Measurements from ENCODE around the gene ASB13.

- TF ChIP-seq, protein P1, sequence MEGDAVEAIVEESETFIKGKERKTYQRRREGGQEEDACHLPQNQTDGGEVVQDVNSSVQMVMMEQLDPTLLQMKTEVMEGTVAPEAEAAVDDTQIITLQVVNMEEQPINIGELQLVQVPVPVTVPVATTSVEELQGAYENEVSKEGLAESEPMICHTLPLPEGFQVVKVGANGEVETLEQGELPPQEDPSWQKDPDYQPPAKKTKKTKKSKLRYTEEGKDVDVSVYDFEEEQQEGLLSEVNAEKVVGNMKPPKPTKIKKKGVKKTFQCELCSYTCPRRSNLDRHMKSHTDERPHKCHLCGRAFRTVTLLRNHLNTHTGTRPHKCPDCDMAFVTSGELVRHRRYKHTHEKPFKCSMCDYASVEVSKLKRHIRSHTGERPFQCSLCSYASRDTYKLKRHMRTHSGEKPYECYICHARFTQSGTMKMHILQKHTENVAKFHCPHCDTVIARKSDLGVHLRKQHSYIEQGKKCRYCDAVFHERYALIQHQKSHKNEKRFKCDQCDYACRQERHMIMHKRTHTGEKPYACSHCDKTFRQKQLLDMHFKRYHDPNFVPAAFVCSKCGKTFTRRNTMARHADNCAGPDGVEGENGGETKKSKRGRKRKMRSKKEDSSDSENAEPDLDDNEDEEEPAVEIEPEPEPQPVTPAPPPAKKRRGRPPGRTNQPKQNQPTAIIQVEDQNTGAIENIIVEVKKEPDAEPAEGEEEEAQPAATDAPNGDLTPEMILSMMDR (IDR thresholded peaks at IDR 0.05 in 2 of 3, conservative IDR thresholded peaks at IDR 0.05 in 1 of 3; ENCODE audit: borderline replicate concordance in 1 of 3, insufficient read depth in 1 of 3, low read depth in 2 of 3, low read length in 2 of 3), result peak; percentile 89 to 94 (median 91)
- no peak for TF ChIP-seq CBX3 (IDR thresholded peaks at IDR 0.05; ENCODE audit: low read depth)
- no peak for TF ChIP-seq SRF (IDR thresholded peaks at IDR 0.05; ENCODE audit: low read depth)
- no peak for TF ChIP-seq ATF3 (IDR thresholded peaks at IDR 0.05)
- no peak for TF ChIP-seq EZH2 (IDR thresholded peaks at IDR 0.05)
- no peak for TF ChIP-seq POLR2A (IDR thresholded peaks at IDR 0.05; ENCODE audit: borderline replicate concordance, extremely low read depth, insufficient read depth, insufficient read length)
- no peak for TF ChIP-seq REST (IDR thresholded peaks at IDR 0.05; ENCODE audit: low read depth)
- TF ChIP-seq EZH2phosphoT487 (IDR thresholded peaks at IDR 0.05; ENCODE audit: borderline replicate concordance), result no peak
- TF ChIP-seq RAD21 (IDR thresholded peaks at IDR 0.05; ENCODE audit: low read depth), result peak; percentile 99
- TF ChIP-seq, protein P2, sequence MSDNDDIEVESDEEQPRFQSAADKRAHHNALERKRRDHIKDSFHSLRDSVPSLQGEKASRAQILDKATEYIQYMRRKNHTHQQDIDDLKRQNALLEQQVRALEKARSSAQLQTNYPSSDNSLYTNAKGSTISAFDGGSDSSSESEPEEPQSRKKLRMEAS (IDR thresholded peaks at IDR 0.05), result 0 out of 2 replicates have a peak, but pooled peaks have one; percentile 34
- peak; percentile 68 for TF ChIP-seq YY1 (IDR thresholded peaks at IDR 0.05; ENCODE audit: extremely low read depth, insufficient replicate concordance, low read depth, low read length)
- TF ChIP-seq EGR1 (IDR thresholded peaks at IDR 0.05; ENCODE audit: low read depth), result no peak
- TF ChIP-seq ELF1 (IDR thresholded peaks at IDR 0.05; ENCODE audit: borderline replicate concordance, low read depth), result no peak
Measured at GRCh38 chr10:5623081-5623748, 43.2 kb downstream of the ASB13 start.

All from HCT116 (cell line).